Smooth muscle cell (in vitro differentiated cells): Measurements from ENCODE around the gene TRPM7. TPM values are rescaled to one million over a fixed set of nuclear protein-coding genes. Genes with fewer than 3 reads are reported as not detected.

Experiments used
- DNase-seq: peaks from one replicate; lab custom pipeline; 2025; ENCODE audit not compliant: unreplicated experiment; lab: John Stamatoyannopoulos, UW
- H2AFZ ChIP-seq: fragments of 200-600 bp; sonication (generic); 2 replicates; pipeline ENCODE4 v1.6.0; 2016; ENCODE audit warnings: antibody characterized with exemption, low read depth, mild to moderate bottlenecking
- H3F3A ChIP-seq: fragments of 200-600 bp; sonication (generic); 2 replicates; pipeline ENCODE4 v1.6.0; 2017; ENCODE audit warnings: antibody characterized with exemption, low read depth
- H3K27ac ChIP-seq: fragments of 200-600 bp; sonication (generic); 2 replicates; pipeline ENCODE4 v1.5.1; 2016; ENCODE audit warnings: low read depth, mild to moderate bottlenecking
- H3K27me3 ChIP-seq: fragments of 200-600 bp; sonication (generic); 2 replicates; pipeline ENCODE4 v1.6.1; 2016; ENCODE audit warnings: low read depth, mild to moderate bottlenecking
- H3K36me3 ChIP-seq: fragments of 200-600 bp; sonication (generic); 2 replicates; pipeline ENCODE4 v1.5.1; 2016; ENCODE audit warnings: low read depth
- H3K4me1 ChIP-seq: fragments of 200-600 bp; sonication (generic); 2 replicates; pipeline ENCODE4 v1.5.1; 2016; ENCODE audit warnings: low read depth
- H3K4me2 ChIP-seq: fragments of 200-600 bp; sonication (generic); 2 replicates; pipeline ENCODE4 v1.6.0; 2016; ENCODE audit warnings: mild to moderate bottlenecking
- H3K4me3 ChIP-seq: fragments of 200-600 bp; sonication (generic); 2 replicates; pipeline ENCODE4 v1.5.1; 2016; ENCODE audit warnings: mild to moderate bottlenecking
- H3K79me2 ChIP-seq: fragments of 200-600 bp; sonication (generic); 2 replicates; pipeline ENCODE4 v1.6.0; 2016; ENCODE audit warnings: low read depth, mild to moderate bottlenecking
- H3K9ac ChIP-seq: fragments of 200-600 bp; sonication (generic); 2 replicates; pipeline ENCODE4 v1.6.0; 2016; ENCODE audit warnings: low read depth
- H3K9me3 ChIP-seq: fragments of 200-600 bp; sonication (generic); replicated peaks from 2 replicates; pipeline ENCODE4 v1.5.1; 2016; ENCODE audit warnings: low read depth
- H4K20me1 ChIP-seq: fragments of 200-600 bp; sonication (generic); 2 replicates; pipeline ENCODE4 v1.6.0; 2016; ENCODE audit warnings: low read depth
- CTCF ChIP-seq: fragments of 200-600 bp; sonication (generic); IDR thresholded peaks from 2 replicates; pipeline ENCODE4 v1.5.1; 2017; ENCODE audit warnings: borderline replicate concordance, mild to moderate bottlenecking, antibody characterized with exemption; ENCODE audit not compliant: insufficient read depth, poor library complexity, severe bottlenecking
- whole genome bisulfite sequencing: methylation state at CpG from one replicate; pipeline ENCODE4 v1.1.7; 2016; ENCODE audit warnings: low lambda C conversion rate; 5-methylcytosine and 5-hydroxymethylcytosine counted together
- polyA plus RNA-seq: library from polyadenylated mRNA; unstranded; fragments of >200 nt; fragmentation: Nextera tagmentation; extraction: Ambion mirVana; gene quantifications from 2 replicates; pipeline ENCODE4 v1.2.1, GENCODE V29; 2016
- total RNA-seq: library from RNA; depleted of rRNA; stranded (reverse); fragments of >200 nt; gene quantifications from 2 replicates; pipeline ENCODE4 v1.2.3, GENCODE V29; 2014

The TRPM7 gene
- total and polyA plus RNA-seq, 2 experiments from 2014 or later = 5.6 to 28.2 TPM

DNA sequence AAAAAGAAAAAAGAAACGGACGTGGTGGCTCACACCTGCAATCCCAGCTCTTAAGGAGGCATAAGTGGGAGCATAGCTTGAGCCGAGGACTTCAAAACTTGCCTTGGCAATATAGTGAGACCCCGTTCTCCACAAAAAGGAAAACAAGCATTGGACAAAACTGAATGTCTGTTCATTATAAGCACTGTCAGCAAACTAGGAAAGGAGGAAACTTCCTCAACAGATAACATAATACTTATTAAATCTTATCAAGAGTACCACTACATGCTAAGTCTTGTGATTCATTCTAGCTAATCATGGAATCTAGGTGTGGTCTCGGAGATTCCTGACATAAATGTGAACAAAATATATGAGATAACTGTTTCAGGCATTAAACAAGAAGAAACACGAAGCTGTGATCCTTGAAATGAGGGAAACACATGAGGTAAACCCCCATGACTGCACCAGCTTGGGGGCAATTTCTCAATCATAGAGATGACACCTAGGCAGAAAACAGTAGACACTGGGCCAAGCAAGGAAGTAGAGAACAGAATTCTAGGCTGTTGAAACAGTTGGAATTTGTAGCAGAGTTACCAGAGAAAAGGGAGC, 33.3 kb downstream of the TRPM7 start:
- Histone ChIP-seq H4K20me1 (no peaks in the 10 kb centered on the region), H3K27ac (no peak overlapping the region), H3K4me3 (no peak overlapping the region), H2AFZ (no peak overlapping the region), H3K9me3 (no peaks in the 10 kb centered on the region), H3F3A (no peaks in the 10 kb centered on the region), H3K36me3 (peaks cover 12% of the 10 kb centered on the region), H3K4me1 (no peaks in the 10 kb centered on the region), H3K27me3 (no peaks in the 10 kb centered on the region), H3K9ac (no peak overlapping the region), H3K79me2 (peaks cover 6% of the 10 kb centered on the region), H3K4me2 (no peak overlapping the region)
- no peak for TF ChIP-seq CTCF
- WGBS = 96% methylated on average over 6 of the region's 6 CpGs
- DNase-seq = no peak

GRCh38 chr15:50652671-50653070, 33.9 kb downstream of the TRPM7 start:
- H3K9ac ChIP-seq = no peak overlapping the region
- H3F3A ChIP-seq = no peaks in the 10 kb centered on the region
- DNase-seq = no peak
- H3K4me1 ChIP-seq = no peaks in the 10 kb centered on the region
- no peak for TF ChIP-seq CTCF
- H3K79me2 ChIP-seq = peaks cover 6% of the 10 kb centered on the region
- no peaks in the 10 kb centered on the region for H3K27me3 ChIP-seq
- WGBS = 97% methylated on average over 3 of the region's 3 CpGs
- H2AFZ ChIP-seq = no peak overlapping the region
- no peaks in the 10 kb centered on the region for H4K20me1 ChIP-seq
- H3K36me3 ChIP-seq = peaks cover 15% of the 10 kb centered on the region
- H3K4me3 ChIP-seq = no peak overlapping the region
- H3K4me2 ChIP-seq = no peak overlapping the region
- H3K27ac ChIP-seq = no peak overlapping the region
- no peaks in the 10 kb centered on the region for H3K9me3 ChIP-seq

DNA sequence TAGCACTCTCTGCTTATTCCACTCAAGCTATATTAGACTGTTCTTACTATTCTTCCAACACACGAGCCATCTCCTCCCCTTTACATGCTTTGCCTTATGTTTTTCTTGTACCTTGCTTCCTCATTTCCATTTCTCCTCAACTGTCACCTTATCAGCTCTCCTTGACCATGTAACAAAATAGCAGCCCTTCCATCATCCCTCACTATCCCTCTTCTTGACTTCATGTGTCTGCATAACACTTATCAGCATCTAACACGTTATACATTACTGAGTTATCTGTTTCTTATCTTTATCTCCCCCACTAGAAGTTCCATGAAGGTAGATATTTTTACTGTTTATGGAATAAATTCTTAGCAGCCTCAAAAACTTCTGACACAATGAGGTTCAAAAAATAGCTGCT, 45.3 kb downstream of the TRPM7 start:
- no peak for TF ChIP-seq CTCF
- no peaks in the 10 kb centered on the region for H4K20me1 ChIP-seq
- DNase-seq = no peak
- H3K27me3 ChIP-seq = no peaks in the 10 kb centered on the region
- no peak overlapping the region for H3K9ac ChIP-seq
- no peak overlapping the region for H3K4me3 ChIP-seq
- H3K4me1 ChIP-seq = no peaks in the 10 kb centered on the region
- peaks cover 10% of the 10 kb centered on the region for H3K36me3 ChIP-seq
- peaks cover 4% of the 10 kb centered on the region for H3K79me2 ChIP-seq
- no peak overlapping the region for H2AFZ ChIP-seq
- no peak overlapping the region for H3K4me2 ChIP-seq
- no peaks in the 10 kb centered on the region for H3K9me3 ChIP-seq
- WGBS = 99% methylated on average over 2 of the region's 2 CpGs
- no peak overlapping the region for H3K27ac ChIP-seq
- H3F3A ChIP-seq = no peaks in the 10 kb centered on the region

DNA sequence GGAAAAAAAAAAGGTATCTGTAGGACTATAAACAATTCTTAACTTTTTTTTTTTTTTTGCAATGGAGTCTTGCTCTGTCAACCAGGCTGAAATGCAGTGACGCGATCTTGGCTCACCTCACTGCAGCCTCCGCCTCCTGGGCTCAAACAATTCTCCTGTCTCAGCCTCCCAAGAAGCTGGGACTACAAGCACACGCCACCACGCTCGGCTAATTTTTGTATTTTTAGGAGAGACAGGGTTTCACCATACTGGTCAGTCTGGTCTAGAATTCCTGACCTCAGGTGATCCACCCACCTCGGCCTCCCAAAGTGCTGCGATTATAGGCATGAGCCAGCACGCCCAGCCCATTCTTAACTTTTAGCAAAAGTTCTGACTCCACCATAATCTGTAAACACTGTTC, 50.5 kb downstream of the TRPM7 start:
- Histone ChIP-seq H3K27me3 (no peaks in the 10 kb centered on the region), H4K20me1 (no peaks in the 10 kb centered on the region)
- 88% methylated on average over 9 of the region's 9 CpGs for WGBS

More for the DNA sequence above, 50.5 kb downstream of the TRPM7 start:
- Histone ChIP-seq H3K9ac (no peak overlapping the region), H2AFZ (no peak overlapping the region), H3K4me1 (no peaks in the 10 kb centered on the region), H3K4me3 (no peak overlapping the region), H3K4me2 (no peak overlapping the region), H3K36me3 (peaks cover 11% of the 10 kb centered on the region), H3F3A (no peaks in the 10 kb centered on the region), H3K79me2 (no peaks in the 10 kb centered on the region), H3K9me3 (no peaks in the 10 kb centered on the region), H3K27ac (no peak overlapping the region)
- no peak for DNase-seq
- no peak for TF ChIP-seq CTCF
